T-helper 2 cell (primary cell): ENCODE results near the gene ALPK1.
A peak's percentile ranks its signal among the peaks of the same experiment; 100 is the strongest.

Experiments used
- DNase-seq, 5 experiments: peaks; one replicate each; pipeline versions ENCODE4 v3.0.0 to v3.0.0-alpha.2; 2012 to 2022

The ALPK1 gene

GRCh38 chr4:112328734-112329130, 31.6 kb downstream of the ALPK1 start:
- DNase-seq, result no peak

GRCh38 chr4:112329672-112330375, 32.7 kb downstream of the ALPK1 start:
- DNase-seq, result no peak

GRCh38 chr4:112330921-112331320, 33.8 kb downstream of the ALPK1 start:
- DNase-seq, result no peak

- no peak for DNase-seq
Measured at GRCh38 chr4:112332398-112332797, 35.2 kb downstream of the ALPK1 start.

- DNase-seq, result no peak
Measured at GRCh38 chr4:112340023-112340422, 42.9 kb downstream of the ALPK1 start.

- no peak for DNase-seq
Measured at GRCh38 chr4:112341033-112341432, 43.9 kb downstream of the ALPK1 start.

- DNase-seq, result no peak
Measured at GRCh38 chr4:112343330-112344080, 46.3 kb downstream of the ALPK1 start.

GRCh38 chr4:112348488-112349158, 51.5 kb downstream of the ALPK1 start:
- no peak for DNase-seq

GRCh38 chr4:112352736-112353135, 55.6 kb downstream of the ALPK1 start:
- DNase-seq, result no peak

- no peak for DNase-seq
Measured at GRCh38 chr4:112355662-112356061, 58.5 kb downstream of the ALPK1 start.

GRCh38 chr4:112357453-112357852, 60.3 kb downstream of the ALPK1 start:
- DNase-seq, result no peak

- no peak for DNase-seq
Measured at GRCh38 chr4:112357897-112358296, 60.7 kb downstream of the ALPK1 start.

- no peak for DNase-seq
Measured at GRCh38 chr4:112358415-112358814, 61.2 kb downstream of the ALPK1 start.

GRCh38 chr4:112358952-112359749, 62.0 kb downstream of the ALPK1 start:
- no peak for DNase-seq

- no peak for DNase-seq
Measured at GRCh38 chr4:112361181-112361791, 64.1 kb downstream of the ALPK1 start.

GRCh38 chr4:112370466-112370865, 73.3 kb downstream of the ALPK1 start:
- DNase-seq, result no peak

- no peak for DNase-seq
Measured at GRCh38 chr4:112371361-112371760, 74.2 kb downstream of the ALPK1 start.

- peak in 1 of 5 experiments; percentile 3 for DNase-seq
Measured at GRCh38 chr4:112374850-112375249, 77.7 kb downstream of the ALPK1 start.

- no peak for DNase-seq
Measured at GRCh38 chr4:112377171-112377570, 80.0 kb downstream of the ALPK1 start.

- DNase-seq, result no peak
Measured at GRCh38 chr4:112377594-112378242, 80.5 kb downstream of the ALPK1 start.

- DNase-seq, result no peak
Measured at GRCh38 chr4:112378243-112378620, 81.1 kb downstream of the ALPK1 start.

GRCh38 chr4:112378858-112379257, 81.7 kb downstream of the ALPK1 start:
- no peak for DNase-seq
